Measurements from ENCODE around the gene ETNK1.

ETNK1 gene

GRCh38 chr12:22731236-22731635 is 106.3 kb downstream of the ETNK1 start:
- DNase-seq (ENCODE audit: low read depth in 1 of 2, low spot score in 1 of 2), result no peak
- Histone ChIP-seq H3K27ac (replicated peaks) (no peak overlapping the region), H3K27me3 (ENCODE audit: insufficient read depth, poor library complexity, severe bottlenecking) (no peaks in the 10 kb centered on the region), H3K4me3 (replicated peaks; ENCODE audit: insufficient read depth, low read length) (no peak overlapping the region)
- no peak for TF ChIP-seq REST (IDR thresholded peaks at IDR 0.05; ENCODE audit: insufficient replicate concordance, low read depth)
- no peak for TF ChIP-seq SPI1 (IDR thresholded peaks at IDR 0.05; ENCODE audit: borderline replicate concordance, low read depth)
- no peak for TF ChIP-seq GABPA (IDR thresholded peaks at IDR 0.05; ENCODE audit: low read depth)
- TF ChIP-seq CTCF (IDR thresholded peaks at IDR 0.05; ENCODE audit: insufficient read depth, low read length), result no peak
- TF ChIP-seq POLR2AphosphoS5 (IDR thresholded peaks at IDR 0.05; ENCODE audit: low read depth), result no peak

GRCh38 chr12:22733756-22734155 is 108.8 kb downstream of the ETNK1 start:
- DNase-seq (ENCODE audit: low read depth in 1 of 2, low spot score in 1 of 2), result no peak
- TF ChIP-seq SPI1 (IDR thresholded peaks at IDR 0.05; ENCODE audit: borderline replicate concordance, low read depth) (no peak), CTCF (IDR thresholded peaks at IDR 0.05; ENCODE audit: insufficient read depth, low read length) (no peak), REST (IDR thresholded peaks at IDR 0.05; ENCODE audit: insufficient replicate concordance, low read depth) (no peak), GABPA (IDR thresholded peaks at IDR 0.05; ENCODE audit: low read depth) (no peak), POLR2AphosphoS5 (IDR thresholded peaks at IDR 0.05; ENCODE audit: low read depth) (no peak)
- H3K4me3 ChIP-seq (replicated peaks; ENCODE audit: insufficient read depth, low read length), result no peak overlapping the region
- no peaks in the 10 kb centered on the region for H3K27me3 ChIP-seq (ENCODE audit: insufficient read depth, poor library complexity, severe bottlenecking)
- H3K27ac ChIP-seq (replicated peaks), result no peak overlapping the region

- DNase-seq (ENCODE audit: low read depth in 1 of 2, low spot score in 1 of 2), result no peak
- H3K27me3 ChIP-seq (ENCODE audit: insufficient read depth, poor library complexity, severe bottlenecking), result no peaks in the 10 kb centered on the region
- H3K4me3 ChIP-seq (replicated peaks; ENCODE audit: insufficient read depth, low read length), result no peak overlapping the region
- no peak for TF ChIP-seq REST (IDR thresholded peaks at IDR 0.05; ENCODE audit: insufficient replicate concordance, low read depth)
- TF ChIP-seq SPI1 (IDR thresholded peaks at IDR 0.05; ENCODE audit: borderline replicate concordance, low read depth), result no peak
- no peak for TF ChIP-seq CTCF (IDR thresholded peaks at IDR 0.05; ENCODE audit: insufficient read depth, low read length)
- TF ChIP-seq GABPA (IDR thresholded peaks at IDR 0.05; ENCODE audit: low read depth), result no peak
- TF ChIP-seq POLR2AphosphoS5 (IDR thresholded peaks at IDR 0.05; ENCODE audit: low read depth), result no peak
- H3K27ac ChIP-seq (replicated peaks), result no peak overlapping the region
Observed at GRCh38 chr12:22738945-22739344, 114.0 kb downstream of the ETNK1 start.
